Breast epithelium (tissue), 3 donors: Measurements from ENCODE around the gene NR3C1.

Source experiments
- POLR2A ChIP-seq: fragments of 450-650 bp; IDR thresholded peaks from one replicate; pipeline ENCODE4 v1.6.1; 2016; ENCODE audit warnings: antibody characterized with exemption, mild to moderate bottlenecking, moderate library complexity
- TF ChIP-seq, protein P1 (sequence below), 3 donors: fragments of 450-650 bp; IDR thresholded peaks; one replicate each; pipeline ENCODE4 v1.5.1; 2016 to 2017; ENCODE audit warnings: antibody characterized with exemption in 3 of 3, mild to moderate bottlenecking in 3 of 3, moderate library complexity in 3 of 3

GRCh38 chr5:143347698-143348344, 55.7 kb downstream of the NR3C1 start:
- TF ChIP-seq, protein P1, sequence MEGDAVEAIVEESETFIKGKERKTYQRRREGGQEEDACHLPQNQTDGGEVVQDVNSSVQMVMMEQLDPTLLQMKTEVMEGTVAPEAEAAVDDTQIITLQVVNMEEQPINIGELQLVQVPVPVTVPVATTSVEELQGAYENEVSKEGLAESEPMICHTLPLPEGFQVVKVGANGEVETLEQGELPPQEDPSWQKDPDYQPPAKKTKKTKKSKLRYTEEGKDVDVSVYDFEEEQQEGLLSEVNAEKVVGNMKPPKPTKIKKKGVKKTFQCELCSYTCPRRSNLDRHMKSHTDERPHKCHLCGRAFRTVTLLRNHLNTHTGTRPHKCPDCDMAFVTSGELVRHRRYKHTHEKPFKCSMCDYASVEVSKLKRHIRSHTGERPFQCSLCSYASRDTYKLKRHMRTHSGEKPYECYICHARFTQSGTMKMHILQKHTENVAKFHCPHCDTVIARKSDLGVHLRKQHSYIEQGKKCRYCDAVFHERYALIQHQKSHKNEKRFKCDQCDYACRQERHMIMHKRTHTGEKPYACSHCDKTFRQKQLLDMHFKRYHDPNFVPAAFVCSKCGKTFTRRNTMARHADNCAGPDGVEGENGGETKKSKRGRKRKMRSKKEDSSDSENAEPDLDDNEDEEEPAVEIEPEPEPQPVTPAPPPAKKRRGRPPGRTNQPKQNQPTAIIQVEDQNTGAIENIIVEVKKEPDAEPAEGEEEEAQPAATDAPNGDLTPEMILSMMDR (IDR thresholded peaks at IDR 0.05) = no peak
- TF ChIP-seq POLR2A = no peak
